Cardiac muscle cell (in vitro differentiated cells and primary cell): Measurements from ENCODE around the gene SYNPR. TPM values are rescaled to one million over a fixed set of nuclear protein-coding genes. Genes with fewer than 3 reads are reported as not detected.

ENCODE experiments used
- DNase-seq, 2 donors: peaks; one replicate each; pipeline versions ENCODE4 v3.0.0 to v3.0.0-alpha.2; 2010 to 2017; ENCODE audit warnings: low read depth in 1 of 2, low spot score in 1 of 2
- H3K27ac ChIP-seq: fragments of 200-600 bp; sonication (generic); 2 replicates; pipeline ENCODE4 v1.5.1; 2016
- H3K27me3 ChIP-seq: fragments of 200-600 bp; sonication (generic); 2 replicates; pipeline ENCODE4 v1.6.0; 2016; ENCODE audit warnings: control low read depth
- H3K36me3 ChIP-seq: fragments of 200-600 bp; sonication (generic); 2 replicates; pipeline ENCODE4 v1.5.1; 2016; ENCODE audit warnings: control low read depth
- H3K4me1 ChIP-seq: fragments of 200-600 bp; sonication (generic); 2 replicates; pipeline ENCODE4 v1.8.1; 2017; ENCODE audit warnings: low read depth, mild to moderate bottlenecking, mixed run types
- H3K4me3 ChIP-seq: fragments of 200-600 bp; sonication (generic); 2 replicates; pipeline ENCODE4 v1.5.1; 2016; ENCODE audit warnings: mild to moderate bottlenecking
- H3K9me3 ChIP-seq: fragments of 200-600 bp; sonication (generic); 2 replicates; pipeline ENCODE4 v1.5.1; 2017; ENCODE audit warnings: low read depth, mild to moderate bottlenecking, control low read depth
- polyA plus RNA-seq: library from polyadenylated mRNA; unstranded; fragments of >200 nt; fragmentation: Nextera tagmentation; extraction: Ambion mirVana; gene quantifications from 2 replicates; pipeline ENCODE4 v1.2.1, GENCODE V29; 2016
- total RNA-seq: library from RNA; depleted of rRNA; stranded (reverse); fragments of >200 nt; gene quantifications from 2 replicates; pipeline ENCODE4 v1.2.3, GENCODE V29; 2016
- TF ChIP-seq, protein P1 (sequence below): IDR thresholded peaks from 2 replicates; pipeline ENCODE4 v1.5.1; 2012; ENCODE audit warnings: low read depth, mild to moderate bottlenecking, low read length

Gene SYNPR
- total and polyA plus RNA-seq, 2 experiments from 2014 or later: 0.36 to 1.8 TPM

DNA sequence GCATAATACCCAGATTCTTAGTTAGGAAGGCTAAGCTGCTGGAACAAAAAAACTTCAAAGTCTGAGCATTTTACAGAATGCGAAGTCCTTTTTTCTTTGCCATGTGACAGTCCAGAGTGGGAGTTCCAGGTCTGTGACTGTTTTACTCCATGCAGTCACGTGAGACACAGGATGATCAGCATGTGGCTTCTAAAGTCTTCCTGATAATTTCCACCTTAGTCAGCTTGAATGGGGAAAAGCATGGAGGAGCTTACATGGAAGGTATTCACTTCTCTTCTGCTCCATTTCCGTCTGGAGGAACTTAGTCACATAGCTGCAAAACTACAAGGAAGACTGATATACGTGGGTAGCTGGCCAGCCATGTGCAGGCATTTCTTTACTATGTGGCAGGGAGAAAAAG is 376.1 kb downstream of the SYNPR start:
- TF ChIP-seq, protein P1, sequence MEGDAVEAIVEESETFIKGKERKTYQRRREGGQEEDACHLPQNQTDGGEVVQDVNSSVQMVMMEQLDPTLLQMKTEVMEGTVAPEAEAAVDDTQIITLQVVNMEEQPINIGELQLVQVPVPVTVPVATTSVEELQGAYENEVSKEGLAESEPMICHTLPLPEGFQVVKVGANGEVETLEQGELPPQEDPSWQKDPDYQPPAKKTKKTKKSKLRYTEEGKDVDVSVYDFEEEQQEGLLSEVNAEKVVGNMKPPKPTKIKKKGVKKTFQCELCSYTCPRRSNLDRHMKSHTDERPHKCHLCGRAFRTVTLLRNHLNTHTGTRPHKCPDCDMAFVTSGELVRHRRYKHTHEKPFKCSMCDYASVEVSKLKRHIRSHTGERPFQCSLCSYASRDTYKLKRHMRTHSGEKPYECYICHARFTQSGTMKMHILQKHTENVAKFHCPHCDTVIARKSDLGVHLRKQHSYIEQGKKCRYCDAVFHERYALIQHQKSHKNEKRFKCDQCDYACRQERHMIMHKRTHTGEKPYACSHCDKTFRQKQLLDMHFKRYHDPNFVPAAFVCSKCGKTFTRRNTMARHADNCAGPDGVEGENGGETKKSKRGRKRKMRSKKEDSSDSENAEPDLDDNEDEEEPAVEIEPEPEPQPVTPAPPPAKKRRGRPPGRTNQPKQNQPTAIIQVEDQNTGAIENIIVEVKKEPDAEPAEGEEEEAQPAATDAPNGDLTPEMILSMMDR: no peak
- no peaks in the 10 kb centered on the region for H3K4me1 ChIP-seq
- no peaks in the 10 kb centered on the region for H3K36me3 ChIP-seq
- H3K27me3 ChIP-seq: peaks cover 4% of the 10 kb centered on the region
- DNase-seq: no peak
- no peak overlapping the region for H3K27ac ChIP-seq
- H3K9me3 ChIP-seq: no peaks in the 10 kb centered on the region
- H3K4me3 ChIP-seq: no peak overlapping the region

- Histone ChIP-seq H3K4me3 (no peak overlapping the region), H3K4me1 (no peaks in the 10 kb centered on the region), H3K9me3 (no peaks in the 10 kb centered on the region), H3K36me3 (no peaks in the 10 kb centered on the region), H3K27ac (no peak overlapping the region), H3K27me3 (peaks cover 4% of the 10 kb centered on the region)
- TF ChIP-seq, protein P1: no peak
- DNase-seq: no peak
These were observed 376.8 kb downstream of the SYNPR start for GRCh38 chr3:63654931-63655330.

GRCh38 chr3:63655519-63655918 is 377.4 kb downstream of the SYNPR start:
- no peak overlapping the region for H3K27ac ChIP-seq
- TF ChIP-seq, protein P1: no peak
- H3K4me3 ChIP-seq: no peak overlapping the region
- H3K4me1 ChIP-seq: no peaks in the 10 kb centered on the region
- H3K27me3 ChIP-seq: peaks cover 4% of the 10 kb centered on the region
- no peaks in the 10 kb centered on the region for H3K36me3 ChIP-seq
- DNase-seq: peak in 1 of 2 donors; percentile 33
- H3K9me3 ChIP-seq: no peaks in the 10 kb centered on the region

DNA sequence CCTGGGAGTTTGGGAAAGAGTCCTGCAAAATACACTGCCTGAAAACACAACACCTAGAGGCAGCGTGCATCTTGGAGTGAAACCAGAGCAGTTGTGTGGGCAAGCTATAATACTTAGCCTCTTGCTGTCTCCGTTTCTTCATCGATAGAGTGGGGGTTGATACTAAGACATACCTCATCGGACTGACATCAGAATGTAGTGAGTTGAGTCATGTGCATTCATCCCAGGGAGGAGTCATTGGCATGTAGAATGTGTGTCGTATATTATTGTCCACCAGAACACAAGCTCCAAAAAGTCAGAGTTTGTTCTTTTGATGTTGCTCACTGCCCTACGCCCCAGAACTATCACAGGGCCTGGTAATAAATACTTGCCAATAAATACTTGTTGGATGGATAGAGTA is 378.7 kb downstream of the SYNPR start:
- H3K36me3 ChIP-seq: no peaks in the 10 kb centered on the region
- TF ChIP-seq, protein P1: no peak
- DNase-seq: no peak
- H3K4me1 ChIP-seq: no peaks in the 10 kb centered on the region
- no peak overlapping the region for H3K27ac ChIP-seq
- H3K9me3 ChIP-seq: no peaks in the 10 kb centered on the region
- H3K4me3 ChIP-seq: no peak overlapping the region
- H3K27me3 ChIP-seq: peaks cover 4% of the 10 kb centered on the region

DNA sequence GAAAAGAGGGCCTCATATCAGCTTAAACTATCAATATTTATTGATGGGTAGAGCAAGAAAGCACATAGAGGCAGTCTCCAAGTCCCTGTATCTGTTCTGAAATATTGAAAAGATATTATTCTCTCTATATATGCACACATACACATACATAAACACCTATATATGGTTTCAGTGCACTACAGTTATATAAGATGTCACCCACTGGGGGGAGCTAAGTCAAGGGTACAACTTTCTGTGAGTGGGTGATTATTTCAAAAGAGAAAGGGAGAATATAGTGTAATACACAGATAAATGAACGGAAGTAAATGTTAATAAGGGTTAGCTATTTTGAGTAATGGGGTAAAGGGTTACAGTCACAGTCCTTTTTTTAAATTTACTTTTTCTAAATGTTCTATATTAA is 383.1 kb downstream of the SYNPR start:
- no peaks in the 10 kb centered on the region for H3K36me3 ChIP-seq
- no peak overlapping the region for H3K27ac ChIP-seq
- no peaks in the 10 kb centered on the region for H3K4me1 ChIP-seq
- TF ChIP-seq, protein P1: peak; percentile 32
- no peaks in the 10 kb centered on the region for H3K9me3 ChIP-seq
- no peak overlapping the region for H3K4me3 ChIP-seq
- DNase-seq: peak; percentile 9 to 21
- peaks cover 4% of the 10 kb centered on the region for H3K27me3 ChIP-seq

- no peak overlapping the region for H3K27ac ChIP-seq
- DNase-seq: no peak
- no peaks in the 10 kb centered on the region for H3K9me3 ChIP-seq
- TF ChIP-seq, protein P1: no peak
- H3K4me3 ChIP-seq: no peak overlapping the region
- no peaks in the 10 kb centered on the region for H3K36me3 ChIP-seq
- H3K27me3 ChIP-seq: peaks cover 4% of the 10 kb centered on the region
- no peaks in the 10 kb centered on the region for H3K4me1 ChIP-seq
These were observed 383.9 kb downstream of the SYNPR start for GRCh38 chr3:63662011-63662410.
